IMR-90 (cell line): ENCODE measurements around the gene SEZ6L2. TPM values are rescaled to one million over a fixed set of nuclear protein-coding genes. Genes with fewer than 3 reads are reported as not detected.

Experiments
- ATAC-seq: fragments of 200-7000 bp; cut with Tn5 transposase; 2 replicates; pipeline ENCODE4 v1.9.1; 2020; ENCODE audit warnings: low read depth, mild to moderate bottlenecking, moderate library complexity
- BruUV-seq: library from RNA; stranded (reverse); fragments of 400-500 nt; replicated peaks from 2 replicates; lab custom pipeline; 2021; lab: Mats Ljungman, UMichigan
- CTCF ChIA-PET: fragments of 300-600 bp; formaldehyde crosslinking; extraction: SDS; loops from one replicate; lab custom pipeline; 2021; ENCODE audit warnings: antibody characterized with exemption; lab: Yijun Ruan, JAX
- POLR2A ChIA-PET: fragments of 300-600 bp; sonication (Branson Sonifier 250); formaldehyde crosslinking; loops from one replicate; lab custom pipeline; 2022; ENCODE audit warnings: antibody characterized with exemption; ENCODE audit not compliant: unreplicated experiment; lab: Charles Lee
- DNase-seq: peaks from one replicate; pipeline ENCODE4 v3.0.0; 2013
- H2AFZ ChIP-seq: replicated peaks from 2 replicates; pipeline ENCODE3; 2013; ENCODE audit warnings: low read length, mild to moderate bottlenecking; ENCODE audit not compliant: poor library complexity
- H2AK5ac ChIP-seq: 2 replicates; pipeline ENCODE4 v1.6.1; 2013; ENCODE audit warnings: low read depth, low read length, inconsistent platforms
- H2AK9ac ChIP-seq: replicated peaks from 2 replicates; pipeline ENCODE3; 2013; ENCODE audit warnings: mild to moderate bottlenecking, low read depth, low read length, moderate library complexity; ENCODE audit not compliant: poor library complexity
- H2BK120ac ChIP-seq: 2 replicates; pipeline ENCODE4 v1.6.1; 2013; ENCODE audit warnings: low read depth, low read length, inconsistent platforms
- H2BK15ac ChIP-seq: 3 replicates; pipeline ENCODE4 v1.6.1; 2013; ENCODE audit warnings: low read depth, low read length, inconsistent platforms
- H2BK20ac ChIP-seq: 2 replicates; pipeline ENCODE4 v1.6.1; 2013; ENCODE audit warnings: low read depth, mild to moderate bottlenecking, inconsistent platforms, low read length, moderate library complexity
- H2BK5ac ChIP-seq: 2 replicates; pipeline ENCODE4 v1.6.1; 2013; ENCODE audit warnings: mild to moderate bottlenecking, low read depth, low read length, inconsistent platforms; ENCODE audit not compliant: poor library complexity, severe bottlenecking
- H3K14ac ChIP-seq: replicated peaks from 2 replicates; pipeline ENCODE4 v1.6.1; 2013; ENCODE audit warnings: low read depth, low read length, inconsistent platforms
- H3K18ac ChIP-seq: 2 replicates; pipeline ENCODE4 v1.6.1; 2013; ENCODE audit warnings: low read depth, low read length, control low read depth
- H3K23ac ChIP-seq: 2 replicates; pipeline ENCODE4 v1.6.1; 2013; ENCODE audit warnings: low read depth, low read length, inconsistent platforms
- H3K27ac ChIP-seq: 2 replicates; pipeline ENCODE4 v1.5.1; 2013; ENCODE audit warnings: mild to moderate bottlenecking, control low read depth, low read length; ENCODE audit not compliant: insufficient read depth
- H3K27me3 ChIP-seq: 2 replicates; pipeline ENCODE4 v1.6.1; 2013; ENCODE audit warnings: low read length; ENCODE audit not compliant: control insufficient read depth, insufficient read depth
- H3K36me3 ChIP-seq: 2 replicates; pipeline ENCODE4 v1.6.1; 2013; ENCODE audit warnings: low read length, mixed read lengths; ENCODE audit not compliant: control insufficient read depth, insufficient read depth
- H3K4ac ChIP-seq: 2 replicates; pipeline ENCODE4 v1.6.1; 2013; ENCODE audit warnings: low read depth, low read length, inconsistent platforms
- H3K4me1 ChIP-seq: 2 replicates; pipeline ENCODE4 v1.6.1; 2013; ENCODE audit warnings: low read length, mixed read lengths; ENCODE audit not compliant: control insufficient read depth, insufficient read depth
- H3K4me2 ChIP-seq: 2 replicates; pipeline ENCODE4 v1.6.1; 2013; ENCODE audit warnings: low read depth, mild to moderate bottlenecking, control low read depth, low read length, moderate library complexity
- H3K4me3 ChIP-seq: 2 replicates; pipeline ENCODE4 v1.5.1; 2013; ENCODE audit warnings: low read depth, mild to moderate bottlenecking, control low read depth, low read length, moderate library complexity; ENCODE audit not compliant: insufficient read depth
- H3K56ac ChIP-seq: 2 replicates; pipeline ENCODE4 v1.6.1; 2013; ENCODE audit warnings: low read length, inconsistent platforms; ENCODE audit not compliant: insufficient read depth; ENCODE audit errors: extremely low read depth
- H3K79me1 ChIP-seq, 2 experiments: 2 replicates each; pipeline ENCODE4 v1.6.1; 2013; ENCODE audit warnings: low read length in 2 of 2, inconsistent platforms in 1 of 2, low read depth in 1 of 2
- H3K9ac ChIP-seq: 2 replicates; pipeline ENCODE4 v1.6.1; 2013; ENCODE audit warnings: low read depth, low read length, control low read depth
- H3K9me1 ChIP-seq: 2 replicates; pipeline ENCODE4 v1.6.1; 2013; ENCODE audit warnings: low read length, inconsistent platforms; ENCODE audit not compliant: insufficient read depth
- H3K9me3 ChIP-seq: 2 replicates; pipeline ENCODE4 v1.6.1; 2013; ENCODE audit warnings: low read length; ENCODE audit not compliant: control insufficient read depth, insufficient read depth
- H4K20me1 ChIP-seq: 2 replicates; pipeline ENCODE4 v1.6.1; 2013; ENCODE audit warnings: low read length, inconsistent platforms; ENCODE audit not compliant: insufficient read depth
- H4K5ac ChIP-seq: 2 replicates; pipeline ENCODE4 v1.6.1; 2013; ENCODE audit warnings: mild to moderate bottlenecking, low read depth, low read length, control low read depth
- H4K8ac ChIP-seq, 2 experiments: 2 replicates each; pipeline ENCODE4 v1.6.1; 2013; ENCODE audit warnings: low read depth in 2 of 2, low read length in 2 of 2, control low read depth in 1 of 2, inconsistent platforms in 1 of 2
- H4K91ac ChIP-seq: 2 replicates; pipeline ENCODE4 v1.6.1; 2013; ENCODE audit warnings: low read depth, low read length, inconsistent platforms; ENCODE audit not compliant: insufficient read depth
- BHLHE40 ChIP-seq: fragments of 150-350 bp; IDR thresholded peaks from 2 replicates; pipeline ENCODE4 v1.6.1; 2016; ENCODE audit warnings: mild to moderate bottlenecking, low read depth, low read length
- CHD1 ChIP-seq: IDR thresholded peaks from 2 replicates; pipeline ENCODE4 v1.6.1; 2012; ENCODE audit warnings: low read depth, low read length, improper control_type of control experiment
- FOS ChIP-seq: fragments of 150-350 bp; IDR thresholded peaks from 2 replicates; pipeline ENCODE4 v1.6.1; 2016; ENCODE audit warnings: low read depth, low read length
- MAFK ChIP-seq: IDR thresholded peaks from 2 replicates; pipeline ENCODE4 v1.6.1; 2012; ENCODE audit warnings: low read depth, low read length, improper control_type of control experiment
- MXI1 ChIP-seq: IDR thresholded peaks from 2 replicates; pipeline ENCODE4 v1.6.1; 2012; ENCODE audit warnings: low read depth, mild to moderate bottlenecking, low read length, moderate library complexity, borderline replicate concordance
- NFE2L2 ChIP-seq: fragments of 150-350 bp; IDR thresholded peaks from 2 replicates; pipeline ENCODE4 v1.6.1; 2016; ENCODE audit warnings: low read depth, mild to moderate bottlenecking, low read length
- POLR2A ChIP-seq: IDR thresholded peaks from 2 replicates; pipeline ENCODE4 v1.6.1; 2012; ENCODE audit warnings: mild to moderate bottlenecking, low read depth, low read length
- RFX5 ChIP-seq: IDR thresholded peaks from 2 replicates; pipeline ENCODE4 v1.8.0; 2012; ENCODE audit warnings: low read depth, mild to moderate bottlenecking, low read length, moderate library complexity
- SMC3 ChIP-seq: fragments of 150-350 bp; IDR thresholded peaks from 2 replicates; pipeline ENCODE4 v1.6.1; 2016; ENCODE audit warnings: low read depth, mild to moderate bottlenecking, antibody characterized with exemption, low read length, moderate library complexity
- USF2 ChIP-seq: fragments of 150-350 bp; IDR thresholded peaks from 2 replicates; pipeline ENCODE4 v1.6.1; 2017; ENCODE audit warnings: mild to moderate bottlenecking, antibody characterized with exemption, low read length, low read depth
- WGBS, 2 experiments: methylation state at CpG; one replicate each; pipeline versions ENCODE4 v1.1.5 to v1.1.7; 2013; ENCODE audit warnings: missing lambda C conversion rate in 2 of 2; ENCODE audit not compliant: insufficient read length in 1 of 2; ENCODE audit errors: extremely low coverage in 2 of 2; 5-methylcytosine and 5-hydroxymethylcytosine counted together
- dilution Hi-C: fragments of 300-500 bp; cut with HindIII; formaldehyde crosslinking; loops from one replicate; pipeline ENCODE4 v1.14.3; 2018; ENCODE audit warnings: low sequenced_read_pairs; ENCODE audit not compliant: unreplicated experiment
- in situ Hi-C: fragments of 300-500 bp; cut with MboI; formaldehyde crosslinking; loops from 3 replicates; pipeline ENCODE4 v1.14.3; 2019; ENCODE audit warnings: low sequenced_read_pairs, inconsistent platforms, mixed read lengths
- intact Hi-C: fragments of 100-400 bp; cut with micrococcal nuclease; formaldehyde crosslinking; loops from 2 replicates; pipeline ENCODE4 v1.10.0; 2022
- polyA plus RNA-seq, 3 experiments: library from polyadenylated mRNA; depleted of rRNA; stranded (reverse); fragments of >200 nt; gene quantifications; 2 replicates each; pipeline ENCODE4 v1.2.3, GENCODE V29; 2012; ENCODE audit warnings: low replicate concordance in 1 of 3
- total RNA-seq: library from RNA; depleted of rRNA; stranded (reverse); fragments of >200 nt; gene quantifications from 2 replicates; pipeline ENCODE4 v1.2.3, GENCODE V29; 2012
- TF ChIP-seq, protein P1 (sequence below): fragments of 150-350 bp; IDR thresholded peaks from 2 replicates; pipeline ENCODE4 v1.6.1; 2016; ENCODE audit warnings: low read depth, mild to moderate bottlenecking, low read length, moderate library complexity, borderline replicate concordance

SEZ6L2 gene
- total and polyA plus RNA-seq, 2 of the 4 experiments (the other 2 are of a cell fraction): 0.72 to 10.5 TPM

DNA sequence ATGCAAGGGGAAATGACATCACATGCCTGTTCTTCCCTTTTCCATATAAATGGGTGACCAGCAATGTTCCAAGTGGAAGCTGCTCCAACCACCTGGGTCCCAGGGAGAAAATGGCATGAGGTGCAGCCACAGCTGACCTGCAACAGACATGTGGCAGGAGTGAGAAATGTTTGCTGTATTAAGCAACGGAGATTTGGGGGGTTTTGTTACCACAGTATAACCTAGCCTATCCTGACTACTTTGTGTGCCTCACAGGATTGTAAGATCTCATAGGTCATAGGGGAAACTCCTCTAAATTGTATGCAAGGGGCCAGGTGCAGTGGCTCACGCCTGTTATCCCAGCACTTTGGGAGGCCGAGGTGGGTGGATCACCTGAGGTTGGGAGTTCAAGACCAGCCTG lies 48.4 kb downstream of the SEZ6L2 start:
- H3K56ac ChIP-seq: no peak overlapping the region
- 0 out of 2 replicates have a peak, but pooled peaks cover 3% of the 10 kb centered on the region for H3K9me1 ChIP-seq
- no peak overlapping the region for H3K4me2 ChIP-seq
- no TSS peak for BruUV-seq
- H2AK5ac ChIP-seq: no peak overlapping the region
- H3K23ac ChIP-seq: no peak overlapping the region
- no peaks in the 10 kb centered on the region for H3K79me1 ChIP-seq
- dilution Hi-C loops: no loop called here
- no peak overlapping the region for H2BK120ac ChIP-seq
- no peak overlapping the region for H4K91ac ChIP-seq
- H4K5ac ChIP-seq: no peak overlapping the region
- H2BK5ac ChIP-seq: no peak overlapping the region
- H3K4ac ChIP-seq: no peak overlapping the region
- H3K9me3 ChIP-seq: no peaks in the 10 kb centered on the region
- no peak overlapping the region for H3K9ac ChIP-seq
- CTCF ChIA-PET: no interaction called here
- H3K4me3 ChIP-seq: no peak overlapping the region
- no peak overlapping the region for H3K27ac ChIP-seq
- DNase-seq (no peak), ATAC-seq (no peak)
- H3K4me1 ChIP-seq: no peaks in the 10 kb centered on the region
- no peak overlapping the region for H3K14ac ChIP-seq
- in situ Hi-C loops: no loop called here
- H2AK9ac ChIP-seq: no peak overlapping the region
- no peak overlapping the region; a peak in 1 of 4 replicates for H4K8ac ChIP-seq
- TF ChIP-seq SMC3 (no peak), NFE2L2 (no peak), USF2 (no peak), RFX5 (no peak), BHLHE40 (no peak), POLR2A (no peak), MAFK (no peak), CHD1 (no peak), MXI1 (no peak), FOS (no peak)
- TF ChIP-seq, protein P1, sequence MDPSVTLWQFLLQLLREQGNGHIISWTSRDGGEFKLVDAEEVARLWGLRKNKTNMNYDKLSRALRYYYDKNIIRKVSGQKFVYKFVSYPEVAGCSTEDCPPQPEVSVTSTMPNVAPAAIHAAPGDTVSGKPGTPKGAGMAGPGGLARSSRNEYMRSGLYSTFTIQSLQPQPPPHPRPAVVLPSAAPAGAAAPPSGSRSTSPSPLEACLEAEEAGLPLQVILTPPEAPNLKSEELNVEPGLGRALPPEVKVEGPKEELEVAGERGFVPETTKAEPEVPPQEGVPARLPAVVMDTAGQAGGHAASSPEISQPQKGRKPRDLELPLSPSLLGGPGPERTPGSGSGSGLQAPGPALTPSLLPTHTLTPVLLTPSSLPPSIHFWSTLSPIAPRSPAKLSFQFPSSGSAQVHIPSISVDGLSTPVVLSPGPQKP: no peak
- no peak overlapping the region for H2BK15ac ChIP-seq
- no peak overlapping the region for H2BK20ac ChIP-seq
- no CpG with 5 or more reads among the region's 3 CpGs for WGBS, 2 experiments
- intact Hi-C loops: no loop called here
- H3K27me3 ChIP-seq: no peaks in the 10 kb centered on the region
- no peaks in the 10 kb centered on the region for H4K20me1 ChIP-seq
- H2AFZ ChIP-seq: no peak overlapping the region
- POLR2A ChIA-PET: no interaction called here
- no peak overlapping the region for H3K18ac ChIP-seq
- H3K36me3 ChIP-seq: peaks cover 24% of the 10 kb centered on the region
